LNCaP clone FGC (cell line): Measurements from ENCODE around the gene MARK1.

Experiments
- DNase-seq: peaks from one replicate; pipeline ENCODE4 v3.0.0-alpha.2; 2011; ENCODE audit warnings: low read depth
- H3K4me3 ChIP-seq: 2 replicates; pipeline ENCODE4 v1.5.1; 2011; ENCODE audit warnings: mild to moderate bottlenecking, low read depth, low read length, control low read depth
- TF ChIP-seq, protein P1 (sequence below): IDR thresholded peaks from 2 replicates; pipeline ENCODE4 v1.5.1; 2012; ENCODE audit warnings: mild to moderate bottlenecking; ENCODE audit not compliant: control insufficient read depth, insufficient read depth; ENCODE audit errors: extremely low read depth

Gene MARK1

DNA sequence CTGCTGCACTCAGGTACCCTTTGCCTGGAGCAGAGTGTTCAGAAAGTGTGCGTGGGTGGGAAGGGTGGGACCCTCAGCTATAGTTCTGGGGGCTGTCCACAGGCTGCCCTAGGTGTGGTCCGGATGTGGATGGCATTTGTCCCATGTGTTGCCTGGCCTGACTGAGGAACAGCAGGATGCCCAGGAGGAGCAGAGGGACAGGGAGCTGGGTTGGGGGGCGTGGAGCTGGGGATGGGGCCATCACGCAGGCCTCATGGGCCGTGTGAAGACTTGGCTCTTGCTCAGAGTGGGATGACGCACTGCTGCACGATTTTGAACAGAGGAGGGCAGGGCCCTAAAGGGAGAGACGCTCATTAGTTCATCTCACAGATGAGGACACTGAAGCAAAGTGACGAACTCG lies 179.2 kb downstream of the MARK1 start:
- H3K4me3 ChIP-seq, result no peak overlapping the region
- DNase-seq, result no peak
- TF ChIP-seq, protein P1, sequence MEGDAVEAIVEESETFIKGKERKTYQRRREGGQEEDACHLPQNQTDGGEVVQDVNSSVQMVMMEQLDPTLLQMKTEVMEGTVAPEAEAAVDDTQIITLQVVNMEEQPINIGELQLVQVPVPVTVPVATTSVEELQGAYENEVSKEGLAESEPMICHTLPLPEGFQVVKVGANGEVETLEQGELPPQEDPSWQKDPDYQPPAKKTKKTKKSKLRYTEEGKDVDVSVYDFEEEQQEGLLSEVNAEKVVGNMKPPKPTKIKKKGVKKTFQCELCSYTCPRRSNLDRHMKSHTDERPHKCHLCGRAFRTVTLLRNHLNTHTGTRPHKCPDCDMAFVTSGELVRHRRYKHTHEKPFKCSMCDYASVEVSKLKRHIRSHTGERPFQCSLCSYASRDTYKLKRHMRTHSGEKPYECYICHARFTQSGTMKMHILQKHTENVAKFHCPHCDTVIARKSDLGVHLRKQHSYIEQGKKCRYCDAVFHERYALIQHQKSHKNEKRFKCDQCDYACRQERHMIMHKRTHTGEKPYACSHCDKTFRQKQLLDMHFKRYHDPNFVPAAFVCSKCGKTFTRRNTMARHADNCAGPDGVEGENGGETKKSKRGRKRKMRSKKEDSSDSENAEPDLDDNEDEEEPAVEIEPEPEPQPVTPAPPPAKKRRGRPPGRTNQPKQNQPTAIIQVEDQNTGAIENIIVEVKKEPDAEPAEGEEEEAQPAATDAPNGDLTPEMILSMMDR, result no peak

DNA sequence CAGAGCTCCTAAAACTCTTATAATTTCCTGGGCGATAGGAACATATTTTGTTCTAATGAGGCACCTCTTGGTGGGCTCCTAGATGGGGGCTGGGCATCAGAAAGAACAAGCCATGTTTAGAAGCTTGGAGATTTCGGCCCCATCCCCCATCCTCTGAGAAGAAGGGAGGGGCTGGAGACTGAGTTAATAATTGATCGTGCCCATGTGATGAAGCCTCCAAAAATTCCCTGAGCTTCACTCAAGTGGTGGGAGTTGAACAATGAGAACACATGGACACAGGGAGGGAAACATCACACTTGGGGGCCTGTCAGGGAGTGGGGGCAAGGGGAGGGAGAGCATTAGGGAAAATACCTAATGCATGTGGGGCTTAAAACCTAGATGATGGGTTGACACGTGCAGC lies 180.3 kb downstream of the MARK1 start:
- TF ChIP-seq, protein P1, result no peak
- no peak for DNase-seq
- H3K4me3 ChIP-seq, result no peak overlapping the region

DNA sequence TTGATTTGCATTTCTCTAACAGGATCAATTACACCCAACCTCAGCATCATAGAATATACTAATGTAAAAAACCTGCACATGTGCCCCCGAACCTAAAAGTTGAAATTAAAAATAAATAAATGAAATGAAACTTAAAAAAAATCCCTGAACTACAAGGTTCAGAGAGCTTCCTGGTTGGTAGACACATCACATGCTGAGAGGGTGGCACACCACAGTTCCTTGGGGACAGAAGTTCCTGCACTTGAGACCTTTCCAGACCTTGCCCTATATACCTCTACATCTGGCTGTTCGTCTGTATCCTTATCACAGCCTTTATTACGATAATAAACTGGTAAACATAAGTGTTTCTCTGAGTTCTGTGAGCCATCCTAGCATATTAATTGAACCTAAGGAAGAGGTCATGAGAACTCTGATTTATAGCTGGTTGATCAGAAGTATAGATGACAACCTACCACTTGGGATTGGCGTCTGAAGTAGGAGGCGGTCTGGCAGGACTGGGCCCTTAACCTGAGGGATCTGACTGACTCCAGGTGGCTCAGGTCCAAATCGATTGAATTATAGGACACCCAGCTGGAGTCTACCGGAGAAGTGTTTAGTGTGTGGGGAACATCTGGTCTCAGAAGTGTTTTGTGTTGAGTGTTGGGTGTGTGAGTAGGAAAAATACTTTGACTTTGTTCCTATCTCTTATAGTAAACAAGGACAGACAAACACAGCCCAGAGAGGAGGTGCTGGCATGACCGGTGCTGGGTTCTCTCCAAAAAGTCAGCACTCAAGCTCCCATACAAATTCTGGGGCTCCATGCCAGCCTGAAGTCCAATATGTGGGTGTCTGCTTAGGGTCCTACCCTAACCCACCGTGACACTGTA lies 181.2 kb downstream of the MARK1 start:
- TF ChIP-seq, protein P1, result no peak
- no peak overlapping the region for H3K4me3 ChIP-seq
- DNase-seq, result no peak

DNA sequence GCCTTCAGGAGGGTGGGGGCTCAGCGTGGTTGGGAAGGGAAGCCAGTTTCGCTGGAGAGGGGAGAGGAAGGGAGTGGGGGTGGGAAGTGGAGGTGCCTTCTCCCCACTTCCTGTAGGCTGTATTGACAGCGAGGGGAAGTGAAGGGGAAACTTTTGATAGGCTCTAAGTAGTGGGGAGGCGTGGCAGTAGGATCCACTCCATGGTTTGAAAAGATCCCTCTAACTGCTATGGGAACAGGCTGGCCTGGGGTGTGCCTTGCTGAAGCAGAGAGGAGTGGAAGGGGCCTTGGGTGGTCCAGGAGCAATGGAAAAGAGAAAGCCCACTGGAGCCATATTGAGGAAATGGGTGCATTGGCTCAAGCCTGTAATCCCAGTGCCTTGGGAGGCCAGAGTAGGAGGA lies 182.4 kb downstream of the MARK1 start:
- no peak for DNase-seq
- TF ChIP-seq, protein P1, result no peak
- H3K4me3 ChIP-seq, result no peak overlapping the region

DNA sequence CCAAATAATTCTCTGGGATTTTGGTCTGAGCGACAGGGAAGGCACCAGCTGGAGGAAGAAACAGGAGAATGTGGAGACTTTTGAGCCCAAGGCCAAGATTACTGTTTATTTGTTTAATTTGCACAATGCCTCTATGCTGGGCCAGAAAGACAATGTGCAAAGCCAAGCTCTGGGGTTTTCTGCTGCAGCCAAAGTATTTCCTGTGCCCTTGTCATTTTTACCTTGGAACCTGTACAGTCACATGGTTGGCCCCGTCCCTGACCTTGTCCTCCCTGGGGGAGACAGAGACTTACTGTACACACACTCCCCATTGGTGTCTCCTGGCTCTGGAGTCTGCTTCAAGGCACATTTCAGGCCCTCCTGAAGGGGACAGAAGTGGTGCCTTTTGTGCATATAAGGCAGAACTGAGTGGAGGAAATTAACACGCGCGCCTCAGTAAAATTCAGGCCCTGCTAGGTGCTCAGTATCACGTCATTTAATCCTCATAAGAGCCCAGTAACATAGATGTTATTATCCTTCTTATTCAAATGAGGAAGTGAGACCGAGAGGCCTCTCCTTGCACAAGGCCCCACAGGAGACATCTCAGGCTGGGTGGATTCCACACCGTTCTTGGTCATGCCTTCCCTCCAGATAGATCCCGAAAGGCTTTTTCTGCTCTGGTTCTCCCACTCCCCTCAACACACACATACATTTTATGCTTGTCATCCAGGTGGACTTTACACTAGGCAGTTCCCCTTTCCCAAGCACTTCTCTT lies 183.3 kb downstream of the MARK1 start:
- no peak for DNase-seq
- TF ChIP-seq, protein P1, result no peak

More for the DNA sequence above, 183.3 kb downstream of the MARK1 start:
- no peak overlapping the region for H3K4me3 ChIP-seq
